Skin epidermis (tissue), 12 donors: Measurements from ENCODE around the gene JAG2.
A peak's percentile ranks its signal among the peaks of the same experiment; 100 is the strongest.

ENCODE experiments used
- H3K27ac ChIP-seq, 21 experiments: fragments of 200-600 bp; sonication (generic) in 11 of 21; one replicate each; pipeline ENCODE4 v1.5.0; 2020; ENCODE audit warnings: mild to moderate bottlenecking in 3 of 21, inconsistent platforms in 2 of 21, moderate library complexity in 2 of 21
- H3K4me3 ChIP-seq, 7 experiments: fragments of 200-600 bp; sonication (generic) in 2 of 7; one replicate each; pipeline ENCODE4 v1.5.0; 2020; ENCODE audit warnings: inconsistent platforms in 2 of 7, mild to moderate bottlenecking in 2 of 7, moderate library complexity in 1 of 7

The JAG2 gene

GRCh38 chr14:105204206-105204930 lies 35.8 kb upstream of the JAG2 start:
- Histone ChIP-seq H3K4me3 (no peak overlapping the region), H3K27ac (no peak overlapping the region)

GRCh38 chr14:105203701-105204100 lies 35.1 kb upstream of the JAG2 start:
- no peak overlapping the region for H3K27ac ChIP-seq
- no peak overlapping the region for H3K4me3 ChIP-seq

- H3K27ac ChIP-seq, result no peak overlapping the region
- no peak overlapping the region for H3K4me3 ChIP-seq
These were observed 34.5 kb upstream of the JAG2 start for GRCh38 chr14:105203057-105203531.

- Histone ChIP-seq H3K27ac (peak overlapping the region in 8 of 21 experiments; percentile 3 to 70 (median 46)), H3K4me3 (no peak overlapping the region)
These were observed 33.4 kb upstream of the JAG2 start for GRCh38 chr14:105201925-105202513.

- H3K4me3 ChIP-seq, result no peak overlapping the region
- peak overlapping the region in 9 of 21 experiments; percentile 3 to 70 (median 42) for H3K27ac ChIP-seq
These were observed 32.8 kb upstream of the JAG2 start for GRCh38 chr14:105201156-105201924.

- Histone ChIP-seq H3K4me3 (no peak overlapping the region), H3K27ac (no peak overlapping the region)
These were observed 32.1 kb upstream of the JAG2 start for GRCh38 chr14:105200641-105201040.

- H3K4me3 ChIP-seq, result no peak overlapping the region
- H3K27ac ChIP-seq, result no peak overlapping the region
These were observed 31.5 kb upstream of the JAG2 start for GRCh38 chr14:105200074-105200473.

- peak overlapping the region in 7 of 21 experiments; percentile 34 to 85 (median 50) for H3K27ac ChIP-seq
These were observed 30.5 kb upstream of the JAG2 start for GRCh38 chr14:105199093-105199492.

GRCh38 chr14:105198588-105198987 lies 30.0 kb upstream of the JAG2 start:
- H3K27ac ChIP-seq, result peak overlapping the region in 9 of 21 experiments; percentile 16 to 85 (median 46)
- H3K4me3 ChIP-seq, result no peak overlapping the region

More at GRCh38 chr14:105199093-105199492, 30.5 kb upstream of the JAG2 start:
- H3K4me3 ChIP-seq, result no peak overlapping the region

GRCh38 chr14:105197211-105197641 lies 28.6 kb upstream of the JAG2 start:
- Histone ChIP-seq H3K27ac (peak overlapping the region in 10 of 21 experiments; percentile 9 to 85 (median 46)), H3K4me3 (no peak overlapping the region)

- peak overlapping the region in 17 of 21 experiments; percentile 4 to 85 (median 41) for H3K27ac ChIP-seq
- no peak overlapping the region for H3K4me3 ChIP-seq
These were observed 27.8 kb upstream of the JAG2 start for GRCh38 chr14:105196265-105196960.

- Histone ChIP-seq H3K27ac (peak overlapping the region in 13 of 21 experiments; percentile 4 to 85 (median 34)), H3K4me3 (no peak overlapping the region)
These were observed 27.1 kb upstream of the JAG2 start for GRCh38 chr14:105195522-105196264.

- H3K27ac ChIP-seq, result peak overlapping the region in 7 of 21 experiments; percentile 2 to 85 (median 25)
- H3K4me3 ChIP-seq, result no peak overlapping the region
These were observed 26.5 kb upstream of the JAG2 start for GRCh38 chr14:105195051-105195450.

GRCh38 chr14:105193916-105194782 lies 25.6 kb upstream of the JAG2 start:
- H3K27ac ChIP-seq, result peak overlapping the region in 10 of 21 experiments; percentile 16 to 85 (median 56)

GRCh38 chr14:105192866-105193731 lies 24.5 kb upstream of the JAG2 start:
- Histone ChIP-seq H3K4me3 (no peak overlapping the region), H3K27ac (peak overlapping the region in 15 of 21 experiments; percentile 10 to 85 (median 54))

More at GRCh38 chr14:105193916-105194782, 25.6 kb upstream of the JAG2 start:
- no peak overlapping the region for H3K4me3 ChIP-seq

GRCh38 chr14:105187935-105188524 lies 19.5 kb upstream of the JAG2 start:
- Histone ChIP-seq H3K27ac (no peak overlapping the region), H3K4me3 (no peak overlapping the region)

GRCh38 chr14:105187116-105187515 lies 18.5 kb upstream of the JAG2 start:
- H3K27ac ChIP-seq, result no peak overlapping the region
- no peak overlapping the region for H3K4me3 ChIP-seq
